ENCODE results near the gene KLHL29. TPM values are rescaled to one million over a fixed set of nuclear protein-coding genes. Genes with fewer than 3 reads are reported as not detected.

The KLHL29 gene
- total and polyA plus RNA-seq, 2 experiments from 2014 or later: 3.8 to 9.9 TPM

DNA sequence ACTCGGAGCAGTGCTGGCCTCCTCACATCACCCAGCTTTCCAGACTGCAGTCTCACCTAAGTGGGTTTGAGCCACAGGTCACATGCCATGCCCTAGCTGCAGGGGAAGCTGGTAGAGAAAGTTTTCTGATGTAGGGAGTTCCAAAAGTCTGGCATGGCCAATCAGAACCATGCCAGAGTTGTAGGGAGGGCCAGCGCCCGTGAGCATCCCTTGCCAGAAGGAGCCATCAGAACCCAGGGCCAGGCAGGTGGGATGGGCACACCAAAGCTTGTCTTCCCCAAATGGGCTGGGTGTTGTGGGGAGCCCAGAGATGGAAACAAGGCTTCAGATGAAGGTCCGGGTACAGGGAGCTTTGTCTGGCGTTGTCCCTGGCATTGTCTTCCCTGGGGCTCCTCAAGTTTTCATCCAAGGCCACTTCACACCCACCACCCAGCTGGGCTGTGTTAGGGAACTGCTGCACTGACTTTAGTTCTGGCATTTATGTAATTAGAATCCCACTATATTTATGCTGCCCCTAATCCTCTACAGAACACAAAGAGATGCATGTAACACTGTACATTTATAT lies 247.9 kb downstream of the KLHL29 start:
- no peaks in the 10 kb centered on the region for H4K20me1 ChIP-seq (ENCODE audit: insufficient read depth, poor library complexity, severe bottlenecking)
- no peaks in the 10 kb centered on the region for H3K79me2 ChIP-seq
- H3K4me1 ChIP-seq (ENCODE audit: insufficient read depth): peaks cover 13% of the 10 kb centered on the region
- no peaks in the 10 kb centered on the region for H3K9me2 ChIP-seq (replicated peaks; ENCODE audit: insufficient read depth)
- no peak for DNase-seq (ENCODE audit: low spot score)
- no peak overlapping the region for H2AFZ ChIP-seq
- H3K36me3 ChIP-seq (replicated peaks; ENCODE audit: insufficient read depth, low read depth): no peaks in the 10 kb centered on the region
- no peaks in the 10 kb centered on the region for H3K9me3 ChIP-seq (ENCODE audit: low read depth)
- H3K27ac ChIP-seq: no peak overlapping the region
- TF ChIP-seq CTCF (IDR thresholded peaks at IDR 0.05; ENCODE audit: poor library complexity) (no peak), EZH2 (IDR thresholded peaks at IDR 0.05; ENCODE audit: borderline replicate concordance) (no peak), EZH2phosphoT487 (IDR thresholded peaks at IDR 0.05; ENCODE audit: low read depth, severe bottlenecking, unreplicated experiment) (no peak)
- no peak overlapping the region for H3K4me3 ChIP-seq
- H3K4me2 ChIP-seq: no peak overlapping the region
- 87% methylated on average over 5 of the region's 5 CpGs for WGBS (ENCODE audit: low lambda C conversion rate, missing lambda C conversion rate)
- H3K27me3 ChIP-seq: no peaks in the 10 kb centered on the region

- no peak overlapping the region for H2AFZ ChIP-seq
- H3K79me2 ChIP-seq: no peaks in the 10 kb centered on the region
- no peaks in the 10 kb centered on the region for H3K9me3 ChIP-seq (ENCODE audit: low read depth)
- H3K27me3 ChIP-seq: no peaks in the 10 kb centered on the region
- TF ChIP-seq EZH2phosphoT487 (IDR thresholded peaks at IDR 0.05; ENCODE audit: low read depth, severe bottlenecking, unreplicated experiment): no peak
- TF ChIP-seq EZH2 (IDR thresholded peaks at IDR 0.05; ENCODE audit: borderline replicate concordance): no peak
- TF ChIP-seq CTCF (IDR thresholded peaks at IDR 0.05; ENCODE audit: poor library complexity): no peak
- no peaks in the 10 kb centered on the region for H3K9me2 ChIP-seq (replicated peaks; ENCODE audit: insufficient read depth)
- no peaks in the 10 kb centered on the region for H3K36me3 ChIP-seq (replicated peaks; ENCODE audit: insufficient read depth, low read depth)
- no peak for DNase-seq (ENCODE audit: low spot score)
- H3K4me3 ChIP-seq: no peak overlapping the region
- no peaks in the 10 kb centered on the region for H4K20me1 ChIP-seq (ENCODE audit: insufficient read depth, poor library complexity, severe bottlenecking)
- no peak overlapping the region for H3K27ac ChIP-seq
- WGBS (ENCODE audit: low lambda C conversion rate, missing lambda C conversion rate): 96% methylated on average over 8 of the region's 8 CpGs
- peaks cover 13% of the 10 kb centered on the region for H3K4me1 ChIP-seq (ENCODE audit: insufficient read depth)
- H3K4me2 ChIP-seq: no peak overlapping the region
Observed at GRCh38 chr2:23633966-23634365, 249.0 kb downstream of the KLHL29 start.

GRCh38 chr2:23635442-23636340 lies 250.7 kb downstream of the KLHL29 start:
- H2AFZ ChIP-seq: no peak overlapping the region
- no peaks in the 10 kb centered on the region for H4K20me1 ChIP-seq (ENCODE audit: insufficient read depth, poor library complexity, severe bottlenecking)
- H3K4me3 ChIP-seq: no peak overlapping the region
- DNase-seq (ENCODE audit: low spot score): no peak
- H3K79me2 ChIP-seq: no peaks in the 10 kb centered on the region
- WGBS (ENCODE audit: low lambda C conversion rate, missing lambda C conversion rate): 92% methylated on average over 23 of the region's 23 CpGs
- H3K27ac ChIP-seq: no peak overlapping the region
- no peaks in the 10 kb centered on the region for H3K9me3 ChIP-seq (ENCODE audit: low read depth)
- peaks cover 13% of the 10 kb centered on the region for H3K4me1 ChIP-seq (ENCODE audit: insufficient read depth)
- H3K36me3 ChIP-seq (replicated peaks; ENCODE audit: insufficient read depth, low read depth): no peaks in the 10 kb centered on the region
- TF ChIP-seq EZH2 (IDR thresholded peaks at IDR 0.05; ENCODE audit: borderline replicate concordance) (no peak), EZH2phosphoT487 (IDR thresholded peaks at IDR 0.05; ENCODE audit: low read depth, severe bottlenecking, unreplicated experiment) (no peak), CTCF (IDR thresholded peaks at IDR 0.05; ENCODE audit: poor library complexity) (no peak)
- H3K27me3 ChIP-seq: no peaks in the 10 kb centered on the region
- H3K9me2 ChIP-seq (replicated peaks; ENCODE audit: insufficient read depth): no peaks in the 10 kb centered on the region
- no peak overlapping the region for H3K4me2 ChIP-seq

Data from hepatocyte (in vitro differentiated cells).